Fibroblast of the aortic adventitia (primary cell): ENCODE data around the gene HMG20B. TPM values are rescaled to one million over a fixed set of nuclear protein-coding genes. Genes with fewer than 3 reads are reported as not detected.
A peak's percentile ranks its signal among the peaks of the same experiment; 100 is the strongest.

Experiments
- DNase-seq: peaks from one replicate; pipeline ENCODE4 v3.0.0-alpha.2; 2010; ENCODE audit warnings: low read depth
- H3K4me3 ChIP-seq: 2 replicates; pipeline ENCODE4 v1.5.1; 2011; ENCODE audit warnings: low read depth, mild to moderate bottlenecking, control low read depth, low read length, moderate library complexity
- CTCF ChIP-seq: IDR thresholded peaks from 2 replicates; pipeline ENCODE4 v1.5.1; 2011; ENCODE audit warnings: mild to moderate bottlenecking, low read length, control low read depth, inconsistent platforms; ENCODE audit not compliant: insufficient read depth
- total RNA-seq: library from RNA; depleted of rRNA; stranded (reverse); fragments of >200 nt; gene quantifications from 2 replicates; pipeline ENCODE4 v1.2.3, GENCODE V29; 2012; ENCODE audit warnings: low replicate concordance

The HMG20B gene
- 56.6 and 219 TPM in 2 replicates for total RNA-seq

GRCh38 chr19:3572855-3573161, at the start of gene HMG20B:
Gene HMG20B, plus strand, starts transcription at chr19:3572944. Its CDS starts 366 bp downstream, at chr19:3573310.
- peak within 1 kb of the TSS; percentile 81 for H3K4me3 ChIP-seq
- TF ChIP-seq CTCF = no peak
- DNase-seq = no peak

GRCh38 chr19:3523361-3524077, 49.2 kb upstream of the HMG20B start:
- TF ChIP-seq CTCF = no peak
- no peak overlapping the region for H3K4me3 ChIP-seq
- DNase-seq = no peak

- no peak for DNase-seq
- no peak overlapping the region for H3K4me3 ChIP-seq
- no peak for TF ChIP-seq CTCF
Measured at GRCh38 chr19:3524078-3524842, 48.5 kb upstream of the HMG20B start.

- no peak for TF ChIP-seq CTCF
- H3K4me3 ChIP-seq = no peak overlapping the region
- no peak for DNase-seq
Measured at GRCh38 chr19:3524904-3525451, 47.8 kb upstream of the HMG20B start.

GRCh38 chr19:3526507-3527237, 46.1 kb upstream of the HMG20B start:
- H3K4me3 ChIP-seq = no peak overlapping the region
- DNase-seq = no peak
- TF ChIP-seq CTCF = peak; percentile 19

GRCh38 chr19:3527238-3527910, 45.4 kb upstream of the HMG20B start:
- no peak overlapping the region for H3K4me3 ChIP-seq
- DNase-seq = no peak
- TF ChIP-seq CTCF = no peak
